ENCODE data around the gene LAMC3.

DNA sequence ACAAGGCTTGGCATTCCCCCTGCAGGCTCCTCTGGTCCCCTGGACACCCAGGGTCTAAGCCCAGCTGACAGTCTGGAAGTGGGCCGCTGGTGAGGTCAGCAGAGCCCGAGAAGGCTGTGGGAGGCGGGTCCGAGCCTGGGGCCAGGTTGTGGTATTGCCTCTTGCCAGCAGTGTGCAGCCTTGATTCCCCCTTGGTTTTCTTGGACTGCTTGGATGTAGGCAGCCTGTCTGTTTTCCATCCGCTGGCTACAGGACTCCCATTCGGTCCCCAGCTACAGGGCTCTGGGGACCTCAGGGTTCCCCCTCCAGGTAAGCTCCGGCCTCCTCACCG lies 88.9 kb downstream of the LAMC3 start:
- TF ChIP-seq EP300 (IDR thresholded peaks at IDR 0.05; ENCODE audit: low read depth) = no peak
- no peak for TF ChIP-seq CTCF (IDR thresholded peaks at IDR 0.05)
- TF ChIP-seq POLR2AphosphoS5 (IDR thresholded peaks at IDR 0.05) = no peak
- no peak for TF ChIP-seq POLR2A (IDR thresholded peaks at IDR 0.05)
